Esophagus squamous epithelium (tissue), 4 donors: ENCODE results near the gene ZAP70.
"Not testable (repeated sequence)": the region's sequence is repeated elsewhere in the genome, so short reads cannot be mapped to it uniquely, and the experiment has no call there.

Experiments
- POLR2A ChIP-seq, 4 donors: fragments of 450-650 bp; IDR thresholded peaks; one replicate each; pipeline ENCODE4 v1.6.1; 2017; ENCODE audit warnings: antibody characterized with exemption in 4 of 4, mild to moderate bottlenecking in 4 of 4, moderate library complexity in 3 of 4
- TF ChIP-seq, protein P1 (sequence below), 6 experiments: fragments of 450-650 bp in 4 of 6; fragments of 200-600 bp in 2 of 6; sonication (generic) in 2 of 6; IDR thresholded peaks; one replicate each; pipeline ENCODE4 v1.5.1; 2016 to 2019; ENCODE audit warnings: antibody characterized with exemption in 6 of 6, mild to moderate bottlenecking in 4 of 6, moderate library complexity in 4 of 6

DNA sequence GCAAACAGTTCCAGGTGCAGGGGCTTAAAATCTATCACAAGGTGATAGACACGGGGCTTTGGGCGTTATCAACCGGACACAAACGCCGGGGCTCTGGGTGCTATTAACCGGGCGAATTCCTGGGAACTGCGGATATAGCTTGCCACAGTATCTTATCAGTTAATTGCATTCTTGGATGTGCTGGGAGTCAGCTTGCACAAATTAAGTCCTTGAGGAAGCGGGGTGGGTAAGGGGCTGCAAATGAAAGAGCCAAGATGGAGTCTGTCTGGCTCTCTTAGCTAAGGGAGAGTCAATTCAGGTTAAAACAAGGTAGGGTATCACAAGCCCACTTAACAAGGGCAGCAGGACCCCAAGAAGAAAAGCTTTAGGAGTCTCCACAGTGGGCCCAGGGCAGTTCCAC lies 1.2 kb upstream of the ZAP70 start:
- TF ChIP-seq POLR2A (IDR thresholded peaks at IDR 0.05) = not testable (repeated sequence)
- TF ChIP-seq, protein P1, sequence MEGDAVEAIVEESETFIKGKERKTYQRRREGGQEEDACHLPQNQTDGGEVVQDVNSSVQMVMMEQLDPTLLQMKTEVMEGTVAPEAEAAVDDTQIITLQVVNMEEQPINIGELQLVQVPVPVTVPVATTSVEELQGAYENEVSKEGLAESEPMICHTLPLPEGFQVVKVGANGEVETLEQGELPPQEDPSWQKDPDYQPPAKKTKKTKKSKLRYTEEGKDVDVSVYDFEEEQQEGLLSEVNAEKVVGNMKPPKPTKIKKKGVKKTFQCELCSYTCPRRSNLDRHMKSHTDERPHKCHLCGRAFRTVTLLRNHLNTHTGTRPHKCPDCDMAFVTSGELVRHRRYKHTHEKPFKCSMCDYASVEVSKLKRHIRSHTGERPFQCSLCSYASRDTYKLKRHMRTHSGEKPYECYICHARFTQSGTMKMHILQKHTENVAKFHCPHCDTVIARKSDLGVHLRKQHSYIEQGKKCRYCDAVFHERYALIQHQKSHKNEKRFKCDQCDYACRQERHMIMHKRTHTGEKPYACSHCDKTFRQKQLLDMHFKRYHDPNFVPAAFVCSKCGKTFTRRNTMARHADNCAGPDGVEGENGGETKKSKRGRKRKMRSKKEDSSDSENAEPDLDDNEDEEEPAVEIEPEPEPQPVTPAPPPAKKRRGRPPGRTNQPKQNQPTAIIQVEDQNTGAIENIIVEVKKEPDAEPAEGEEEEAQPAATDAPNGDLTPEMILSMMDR (IDR thresholded peaks at IDR 0.05) = not testable (repeated sequence)
